Measurements from ENCODE around the gene ERP29.

ERP29 gene

DNA sequence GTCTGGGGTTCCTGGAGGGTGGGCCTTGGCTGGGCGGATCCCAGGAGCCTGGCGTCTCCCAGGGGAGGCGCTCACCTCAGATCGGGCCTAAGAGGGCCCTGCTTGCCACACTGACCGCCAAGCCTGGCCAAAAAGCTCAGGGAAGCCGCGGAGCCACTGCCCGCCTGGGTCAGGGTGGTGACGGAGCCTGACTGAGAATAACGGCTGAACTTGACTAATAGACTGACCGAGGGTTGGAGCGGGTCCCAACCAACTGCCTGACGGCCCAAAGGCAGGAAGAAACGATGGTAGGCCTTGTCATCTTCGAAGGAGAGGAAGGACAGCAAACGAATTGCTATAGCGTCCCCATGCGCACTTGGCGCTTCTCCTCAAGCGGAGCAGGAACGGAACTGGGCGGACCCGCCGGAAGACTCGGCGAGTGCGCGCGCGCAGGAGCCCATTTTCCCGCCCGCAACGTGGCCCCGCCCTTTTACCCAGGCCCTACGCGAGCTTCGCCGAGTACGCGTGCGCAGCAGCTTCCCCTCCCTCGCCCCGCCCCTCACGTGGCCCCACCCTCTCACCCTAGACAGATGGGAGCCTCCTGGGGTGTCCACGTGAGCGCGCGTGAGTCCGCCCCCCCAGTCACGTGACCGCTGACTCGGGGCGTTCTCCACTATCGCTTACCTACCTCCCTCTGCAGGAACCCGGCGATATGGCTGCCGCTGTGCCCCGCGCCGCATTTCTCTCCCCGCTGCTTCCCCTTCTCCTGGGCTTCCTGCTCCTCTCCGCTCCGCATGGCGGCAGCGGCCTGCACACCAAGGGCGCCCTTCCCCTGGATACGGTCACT is at the start of gene ERP29, which contains the start of gene TMEM116:
Gene ERP29, plus strand, starts transcription at position 652 of the 826 bp plus-strand sequence. Its CDS starts 40 bp downstream, at position 692.
Gene TMEM116, minus strand, starts transcription at position 391 of the 826 bp plus-strand sequence. CDS start 7,895 bp downstream, outside the sequence.
- peak within 1 kb of the TSS; percentile 94 for H3K4me3 ChIP-seq (ENCODE audit: low read depth in 1 of 2, low read length in 2 of 2)
- H3K27ac ChIP-seq (ENCODE audit: low read depth, low read length) = peak within 1 kb of the TSS; percentile 99
- peaks cover 10% of the 10 kb centered on the region for H3K36me3 ChIP-seq (ENCODE audit: insufficient read depth, low read length)
- H3K27me3 ChIP-seq (ENCODE audit: control insufficient read depth in 1 of 2, insufficient read depth in 2 of 2, low read length in 2 of 2) = no peaks in the 10 kb centered on the region
- no peaks in the 10 kb centered on the region for H3K9me3 ChIP-seq (ENCODE audit: low read length)
- H3K9ac ChIP-seq (ENCODE audit: low read length) = peak within 1 kb of the TSS; percentile 99
- peaks cover 27% of the 10 kb centered on the region for H3K4me1 ChIP-seq (ENCODE audit: insufficient read depth, low read length)

DNA sequence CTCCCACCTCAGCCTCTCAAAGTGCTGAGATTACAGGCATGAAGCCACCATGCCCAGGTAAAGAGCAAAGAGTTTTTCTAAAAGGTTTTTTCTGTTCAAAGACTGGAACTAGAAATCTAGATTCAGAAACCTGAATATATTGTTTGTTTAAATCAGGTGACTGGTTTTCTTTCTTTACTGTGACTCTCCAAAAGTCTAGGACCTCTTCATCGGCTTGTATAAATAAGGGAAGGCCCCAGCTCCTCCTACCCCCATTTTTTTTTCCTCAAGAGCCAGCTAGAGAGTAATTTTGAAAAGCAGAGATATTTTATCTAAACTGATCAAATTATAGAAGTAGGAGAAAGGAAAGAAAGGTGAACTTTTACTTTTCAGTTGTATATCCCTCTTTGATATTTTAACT is 48.3 kb upstream of the ERP29 start:
- no peaks in the 10 kb centered on the region for H3K36me3 ChIP-seq (ENCODE audit: insufficient read depth, low read length)
- H3K9ac ChIP-seq (ENCODE audit: low read length) = no peak overlapping the region
- no peaks in the 10 kb centered on the region for H3K4me1 ChIP-seq (ENCODE audit: insufficient read depth, low read length)
- no peaks in the 10 kb centered on the region for H3K9me3 ChIP-seq (ENCODE audit: low read length)
- no peaks in the 10 kb centered on the region for H3K27me3 ChIP-seq (ENCODE audit: control insufficient read depth in 1 of 2, insufficient read depth in 2 of 2, low read length in 2 of 2)
- H3K4me3 ChIP-seq (ENCODE audit: low read depth in 1 of 2, low read length in 2 of 2) = no peak overlapping the region
- no peak overlapping the region for H3K27ac ChIP-seq (ENCODE audit: low read depth, low read length)

DNA sequence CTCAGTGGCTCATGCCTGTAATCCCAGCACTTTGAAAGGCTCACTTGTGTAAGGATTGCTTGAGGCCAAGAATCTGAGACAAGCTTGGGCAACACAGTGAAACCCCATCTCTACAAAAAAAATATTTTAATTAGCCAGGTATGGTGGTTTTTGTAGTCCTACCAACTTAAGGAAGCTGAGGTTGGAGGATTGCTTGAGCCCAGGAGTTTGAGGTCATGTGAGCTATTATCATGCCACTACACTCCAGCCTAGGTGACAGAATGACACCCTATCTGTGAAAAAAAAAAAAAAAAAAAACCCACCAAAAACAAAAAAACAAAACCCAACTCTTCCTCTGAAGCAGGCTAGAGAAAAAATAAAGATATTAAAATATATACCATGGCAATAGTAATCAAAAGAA is 41.4 kb upstream of the ERP29 start:
- Histone ChIP-seq H3K9ac (ENCODE audit: low read length) (no peak overlapping the region), H3K27me3 (ENCODE audit: control insufficient read depth in 1 of 2, insufficient read depth in 2 of 2, low read length in 2 of 2) (no peaks in the 10 kb centered on the region), H3K27ac (ENCODE audit: low read depth, low read length) (no peak overlapping the region), H3K4me1 (ENCODE audit: insufficient read depth, low read length) (no peaks in the 10 kb centered on the region), H3K4me3 (ENCODE audit: low read depth in 1 of 2, low read length in 2 of 2) (no peak overlapping the region), H3K9me3 (ENCODE audit: low read length) (no peaks in the 10 kb centered on the region), H3K36me3 (ENCODE audit: insufficient read depth, low read length) (no peaks in the 10 kb centered on the region)

DNA sequence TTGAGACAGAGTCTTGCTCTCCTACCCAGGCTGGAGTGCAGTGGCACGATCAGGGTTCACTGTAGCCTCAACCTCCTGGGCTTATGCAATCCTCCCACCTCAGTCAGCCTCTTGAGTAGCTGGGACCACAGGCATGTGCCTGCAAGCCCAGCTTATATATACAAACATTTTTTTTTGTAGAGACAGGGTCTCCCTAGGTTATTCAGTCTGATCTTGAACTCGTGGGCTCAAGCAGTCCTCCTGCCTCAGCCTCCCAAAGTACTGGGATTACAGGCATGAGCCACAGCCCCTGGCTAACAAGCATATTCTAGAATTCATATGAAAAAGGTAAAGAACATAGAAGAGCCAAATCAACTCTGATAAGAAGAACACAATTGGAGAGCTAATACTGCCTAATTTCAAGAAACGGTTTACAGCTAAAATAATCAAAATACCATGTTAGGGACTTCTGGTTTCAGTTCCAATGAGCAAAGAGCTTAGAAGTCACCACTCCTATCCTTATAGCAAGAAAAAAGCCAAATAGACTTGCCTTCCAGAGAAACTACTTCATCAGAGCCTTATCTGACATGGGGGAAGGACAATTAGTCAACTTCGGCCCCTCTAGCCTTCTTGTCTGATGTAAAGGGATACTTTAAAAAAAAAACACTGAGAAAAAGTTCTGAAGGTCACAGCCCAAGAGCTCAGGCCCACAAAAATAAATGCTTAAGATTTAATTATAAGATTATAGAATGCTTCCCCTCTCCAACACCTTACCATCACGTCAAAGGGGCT is 37.9 kb upstream of the ERP29 start:
- Histone ChIP-seq H3K9ac (ENCODE audit: low read length) (no peak overlapping the region), H3K27ac (ENCODE audit: low read depth, low read length) (no peak overlapping the region), H3K4me3 (ENCODE audit: low read depth in 1 of 2, low read length in 2 of 2) (no peak overlapping the region), H3K27me3 (ENCODE audit: control insufficient read depth in 1 of 2, insufficient read depth in 2 of 2, low read length in 2 of 2) (no peaks in the 10 kb centered on the region), H3K4me1 (ENCODE audit: insufficient read depth, low read length) (no peaks in the 10 kb centered on the region), H3K9me3 (ENCODE audit: low read length) (no peaks in the 10 kb centered on the region), H3K36me3 (ENCODE audit: insufficient read depth, low read length) (no peaks in the 10 kb centered on the region)

GRCh38 chr12:111976291-111976690 is 36.9 kb upstream of the ERP29 start:
- H3K9me3 ChIP-seq (ENCODE audit: low read length) = no peaks in the 10 kb centered on the region
- H3K9ac ChIP-seq (ENCODE audit: low read length) = no peak overlapping the region
- H3K27me3 ChIP-seq (ENCODE audit: control insufficient read depth in 1 of 2, insufficient read depth in 2 of 2, low read length in 2 of 2) = no peaks in the 10 kb centered on the region
- H3K36me3 ChIP-seq (ENCODE audit: insufficient read depth, low read length) = no peaks in the 10 kb centered on the region
- H3K27ac ChIP-seq (ENCODE audit: low read depth, low read length) = no peak overlapping the region
- H3K4me1 ChIP-seq (ENCODE audit: insufficient read depth, low read length) = no peaks in the 10 kb centered on the region
- H3K4me3 ChIP-seq (ENCODE audit: low read depth in 1 of 2, low read length in 2 of 2) = no peak overlapping the region

- Histone ChIP-seq H3K27ac (ENCODE audit: low read depth, low read length) (no peak overlapping the region), H3K4me3 (ENCODE audit: low read depth in 1 of 2, low read length in 2 of 2) (no peak overlapping the region), H3K27me3 (ENCODE audit: control insufficient read depth in 1 of 2, insufficient read depth in 2 of 2, low read length in 2 of 2) (no peaks in the 10 kb centered on the region), H3K9me3 (ENCODE audit: low read length) (no peaks in the 10 kb centered on the region), H3K36me3 (ENCODE audit: insufficient read depth, low read length) (no peaks in the 10 kb centered on the region), H3K9ac (ENCODE audit: low read length) (no peak overlapping the region), H3K4me1 (ENCODE audit: insufficient read depth, low read length) (no peaks in the 10 kb centered on the region)
These were observed 36.4 kb upstream of the ERP29 start for GRCh38 chr12:111976860-111977259.

GRCh38 chr12:111978545-111978944 is 34.7 kb upstream of the ERP29 start:
- H3K27me3 ChIP-seq (ENCODE audit: control insufficient read depth in 1 of 2, insufficient read depth in 2 of 2, low read length in 2 of 2) = no peaks in the 10 kb centered on the region
- no peaks in the 10 kb centered on the region for H3K36me3 ChIP-seq (ENCODE audit: insufficient read depth, low read length)
- no peaks in the 10 kb centered on the region for H3K9me3 ChIP-seq (ENCODE audit: low read length)
- no peaks in the 10 kb centered on the region for H3K4me1 ChIP-seq (ENCODE audit: insufficient read depth, low read length)
- H3K9ac ChIP-seq (ENCODE audit: low read length) = no peak overlapping the region
- H3K27ac ChIP-seq (ENCODE audit: low read depth, low read length) = no peak overlapping the region
- H3K4me3 ChIP-seq (ENCODE audit: low read depth in 1 of 2, low read length in 2 of 2) = no peak overlapping the region

DNA sequence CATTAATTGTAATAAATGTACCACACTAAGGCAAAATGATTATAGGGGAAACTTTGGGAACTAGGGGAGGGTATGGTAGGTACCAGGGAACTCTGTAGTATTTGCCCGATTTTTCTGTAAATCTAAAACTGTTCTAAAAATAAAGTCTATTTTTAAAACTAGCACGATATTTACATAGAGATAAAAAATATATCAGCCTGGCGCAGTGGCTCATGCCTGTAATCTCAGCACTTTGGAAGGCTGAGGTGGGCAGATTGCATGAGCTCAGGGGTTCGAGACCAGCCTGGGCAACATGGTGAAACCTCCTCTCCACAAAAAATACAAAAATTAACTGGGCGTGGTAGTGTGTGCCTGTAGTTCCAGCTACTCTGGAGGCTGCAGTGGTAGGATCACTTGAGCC is 32.6 kb upstream of the ERP29 start:
- H3K9ac ChIP-seq (ENCODE audit: low read length) = no peak overlapping the region
- no peaks in the 10 kb centered on the region for H3K9me3 ChIP-seq (ENCODE audit: low read length)
- no peak overlapping the region for H3K27ac ChIP-seq (ENCODE audit: low read depth, low read length)
- H3K27me3 ChIP-seq (ENCODE audit: control insufficient read depth in 1 of 2, insufficient read depth in 2 of 2, low read length in 2 of 2) = no peaks in the 10 kb centered on the region
- H3K4me3 ChIP-seq (ENCODE audit: low read depth in 1 of 2, low read length in 2 of 2) = no peak overlapping the region
- H3K36me3 ChIP-seq (ENCODE audit: insufficient read depth, low read length) = no peaks in the 10 kb centered on the region
- H3K4me1 ChIP-seq (ENCODE audit: insufficient read depth, low read length) = no peaks in the 10 kb centered on the region

DNA sequence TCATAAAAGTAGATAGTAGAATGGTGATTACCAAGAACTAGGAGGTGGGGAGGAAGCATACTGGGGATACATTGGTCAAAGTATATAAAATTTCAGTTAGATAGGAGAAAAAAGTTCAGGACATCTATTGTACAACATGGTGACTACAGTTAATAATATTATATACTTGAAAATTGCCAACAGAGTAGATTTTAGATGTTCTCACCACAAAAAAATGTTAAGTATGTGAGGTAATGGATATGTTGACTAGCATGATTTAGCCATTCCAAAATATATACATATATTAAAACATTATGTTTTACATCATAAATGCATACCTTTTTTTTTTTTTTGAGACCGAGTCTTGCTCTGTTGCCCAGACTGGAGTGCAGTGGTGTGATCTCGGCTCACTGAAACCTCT is 31.2 kb upstream of the ERP29 start:
- Histone ChIP-seq H3K27ac (ENCODE audit: low read depth, low read length) (no peak overlapping the region), H3K9me3 (ENCODE audit: low read length) (no peaks in the 10 kb centered on the region), H3K27me3 (ENCODE audit: control insufficient read depth in 1 of 2, insufficient read depth in 2 of 2, low read length in 2 of 2) (no peaks in the 10 kb centered on the region), H3K36me3 (ENCODE audit: insufficient read depth, low read length) (no peaks in the 10 kb centered on the region), H3K4me3 (ENCODE audit: low read depth in 1 of 2, low read length in 2 of 2) (no peak overlapping the region), H3K9ac (ENCODE audit: low read length) (no peak overlapping the region), H3K4me1 (ENCODE audit: insufficient read depth, low read length) (no peaks in the 10 kb centered on the region)

GRCh38 chr12:111984820-111985219 is 28.4 kb upstream of the ERP29 start:
- H3K36me3 ChIP-seq (ENCODE audit: insufficient read depth, low read length) = no peaks in the 10 kb centered on the region
- H3K9me3 ChIP-seq (ENCODE audit: low read length) = no peaks in the 10 kb centered on the region
- H3K27me3 ChIP-seq (ENCODE audit: control insufficient read depth in 1 of 2, insufficient read depth in 2 of 2, low read length in 2 of 2) = no peaks in the 10 kb centered on the region
- no peak overlapping the region for H3K27ac ChIP-seq (ENCODE audit: low read depth, low read length)
- H3K4me1 ChIP-seq (ENCODE audit: insufficient read depth, low read length) = no peaks in the 10 kb centered on the region
- H3K4me3 ChIP-seq (ENCODE audit: low read depth in 1 of 2, low read length in 2 of 2) = no peak overlapping the region
- no peak overlapping the region for H3K9ac ChIP-seq (ENCODE audit: low read length)

- Histone ChIP-seq H3K27me3 (ENCODE audit: control insufficient read depth in 1 of 2, insufficient read depth in 2 of 2, low read length in 2 of 2) (no peaks in the 10 kb centered on the region), H3K4me3 (ENCODE audit: low read depth in 1 of 2, low read length in 2 of 2) (no peak overlapping the region), H3K36me3 (ENCODE audit: insufficient read depth, low read length) (no peaks in the 10 kb centered on the region), H3K9ac (ENCODE audit: low read length) (no peak overlapping the region), H3K27ac (ENCODE audit: low read depth, low read length) (no peak overlapping the region), H3K4me1 (ENCODE audit: insufficient read depth, low read length) (no peaks in the 10 kb centered on the region), H3K9me3 (ENCODE audit: low read length) (no peaks in the 10 kb centered on the region)
These were observed 21.7 kb upstream of the ERP29 start for GRCh38 chr12:111991535-111991934.

Data from muscle layer of colon (tissue), 2 donors.